GF-D8 (cell line): Measurements from ENCODE around the gene CCNG1.
A peak's percentile ranks its signal among the peaks of the same experiment; 100 is the strongest.
"Not testable (repeated sequence)": the region's sequence is repeated elsewhere in the genome, so short reads cannot be mapped to it uniquely, and the experiment has no call there.

Experiments
- DNase-seq: peaks from one replicate; lab custom pipeline; 2025; lab: John Stamatoyannopoulos, UW

Gene CCNG1

GRCh38 chr5:163437309-163438182, at the start of gene CCNG1:
CCNG1 (plus strand) TSS chr5:163437595; CDS start chr5:163439257, 1,662 bp downstream.
- peak; percentile 94 for DNase-seq

- DNase-seq: no peak
Measured at GRCh38 chr5:163395792-163396191, 41.6 kb upstream of the CCNG1 start.

GRCh38 chr5:163396818-163397340, 40.5 kb upstream of the CCNG1 start:
- peak; percentile 16 for DNase-seq

- no peak for DNase-seq
Measured at GRCh38 chr5:163397354-163397753, 40.0 kb upstream of the CCNG1 start.

- DNase-seq: no peak
Measured at GRCh38 chr5:163399923-163400322, 37.5 kb upstream of the CCNG1 start.

GRCh38 chr5:163401271-163401670, 36.1 kb upstream of the CCNG1 start:
- DNase-seq: no peak

- DNase-seq: no peak
Measured at GRCh38 chr5:163402007-163402406, 35.4 kb upstream of the CCNG1 start.

GRCh38 chr5:163404364-163405173, 32.8 kb upstream of the CCNG1 start:
- DNase-seq: no peak

GRCh38 chr5:163407034-163407655, 30.2 kb upstream of the CCNG1 start:
- peak; percentile 62 for DNase-seq

GRCh38 chr5:163408311-163408923, 29.0 kb upstream of the CCNG1 start:
- peak; percentile 38 for DNase-seq

- DNase-seq: no peak
Measured at GRCh38 chr5:163409384-163409783, 28.0 kb upstream of the CCNG1 start.

GRCh38 chr5:163410505-163410904, 26.9 kb upstream of the CCNG1 start:
- no peak for DNase-seq

GRCh38 chr5:163415673-163416072, 21.7 kb upstream of the CCNG1 start:
- not testable (repeated sequence) for DNase-seq

- no peak for DNase-seq
Measured at GRCh38 chr5:163424836-163425235, 12.6 kb upstream of the CCNG1 start.

- peak; percentile 23 for DNase-seq
Measured at GRCh38 chr5:163426128-163426527, 11.3 kb upstream of the CCNG1 start.

GRCh38 chr5:163432544-163432943, 4.9 kb upstream of the CCNG1 start:
- DNase-seq: no peak

- DNase-seq: no peak
Measured at GRCh38 chr5:163433271-163433670, 4.1 kb upstream of the CCNG1 start.

GRCh38 chr5:163434401-163434866, 3.0 kb upstream of the CCNG1 start:
- DNase-seq: peak; percentile 24

- DNase-seq: no peak
Measured at GRCh38 chr5:163436515-163436914, 880 bp upstream of the CCNG1 start.

GRCh38 chr5:163437011-163437308, 435 bp upstream of the CCNG1 start:
- no peak for DNase-seq

GRCh38 chr5:163439092-163439425, 1.7 kb downstream of the CCNG1 start:
- peak; percentile 14 for DNase-seq

- no peak for DNase-seq
Measured at GRCh38 chr5:163440954-163441353, 3.6 kb downstream of the CCNG1 start.
